Lower leg skin (tissue), 3 donors: ENCODE data around the gene NR2E1.

Experiments used
- CTCF ChIP-seq, 3 donors: fragments of 450-650 bp; IDR thresholded peaks; one replicate each; pipeline ENCODE4 v1.5.1; 2016; ENCODE audit warnings: antibody characterized with exemption in 3 of 3, mild to moderate bottlenecking in 3 of 3, moderate library complexity in 2 of 3
- POLR2A ChIP-seq, 2 donors: fragments of 450-650 bp; IDR thresholded peaks; one replicate each; pipeline ENCODE4 v1.6.1; 2016 to 2017; ENCODE audit warnings: antibody characterized with exemption in 2 of 2, mild to moderate bottlenecking in 1 of 2, moderate library complexity in 1 of 2

GRCh38 chr6:108120311-108120710 lies 45.5 kb upstream of the NR2E1 start:
- no peak for TF ChIP-seq CTCF (IDR thresholded peaks at IDR 0.05)
- no peak for TF ChIP-seq POLR2A (IDR thresholded peaks at IDR 0.05)
